GM21619 (cell line): ENCODE data around the gene BUB3.

Experiments used
- ATAC-seq: cut with Tn5 transposase; IDR thresholded peaks from one replicate; pipeline ENCODE4 v1.9.1; 2021; ENCODE audit not compliant: unreplicated experiment

Gene BUB3

GRCh38 chr10:123203393-123204126 lies 49.4 kb downstream of the BUB3 start:
- no peak for ATAC-seq

DNA sequence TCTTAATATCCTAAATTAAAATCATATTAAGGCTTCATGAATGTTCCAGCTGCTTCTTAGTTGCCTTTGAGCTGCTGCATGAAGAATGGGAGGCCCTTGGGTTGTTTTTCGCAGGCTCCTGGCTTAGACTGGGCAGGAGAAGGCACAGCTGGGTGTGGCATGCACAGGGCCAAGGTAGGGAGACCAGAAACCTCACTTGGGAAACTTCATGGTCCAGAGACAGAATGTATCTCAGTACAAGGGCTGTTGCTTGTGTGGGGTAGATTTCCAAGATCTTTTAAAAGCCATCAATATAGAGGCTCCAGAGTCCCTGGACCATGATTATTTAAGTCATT lies 49.9 kb downstream of the BUB3 start:
- ATAC-seq = no peak

- ATAC-seq = no peak
Measured at GRCh38 chr10:123205041-123205440, 50.8 kb downstream of the BUB3 start.

DNA sequence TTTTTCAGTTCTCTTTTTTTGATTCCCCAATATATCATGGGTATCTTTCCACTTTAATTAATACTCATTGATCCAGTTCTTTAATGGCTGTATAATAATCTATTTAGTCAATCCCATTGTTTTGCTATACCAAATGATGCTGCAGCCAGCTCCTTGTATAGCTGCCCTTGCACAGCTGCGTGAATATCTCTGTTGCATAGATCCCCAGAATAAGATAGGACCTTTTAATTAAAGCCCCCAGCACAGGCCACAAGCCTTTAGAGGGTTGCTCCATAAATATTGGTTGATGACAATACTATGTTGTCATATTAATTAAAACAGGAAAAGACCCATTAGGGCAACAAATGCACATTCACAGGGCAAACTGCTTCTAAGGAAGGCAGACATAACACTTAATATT lies 57.9 kb downstream of the BUB3 start:
- ATAC-seq = no peak

GRCh38 chr10:123212640-123213039 lies 58.4 kb downstream of the BUB3 start:
- ATAC-seq = no peak

GRCh38 chr10:123213192-123213591 lies 59.0 kb downstream of the BUB3 start:
- no peak for ATAC-seq
